Liver (tissue), 9 donors: Measurements from ENCODE around the gene TENT4A. TPM values are rescaled to one million over a fixed set of nuclear protein-coding genes. Genes with fewer than 3 reads are reported as not detected.
A peak's percentile ranks its signal among the peaks of the same experiment; 100 is the strongest.

Experiments used
- DNase-seq: peaks from one replicate; pipeline ENCODE4 v3.0.0-alpha.2; 2017; ENCODE audit warnings: low spot score
- H3K27ac ChIP-seq, 2 donors: one replicate each; pipeline ENCODE4 v1.7.0; 2013; ENCODE audit warnings: inconsistent platforms in 2 of 2, low read length in 2 of 2, control low read depth in 1 of 2, low read depth in 1 of 2, mild to moderate bottlenecking in 1 of 2
- H3K27me3 ChIP-seq, 4 donors: one replicate each; pipeline versions ENCODE4 v1.6.1 to v1.7.0; 2013; ENCODE audit warnings: low read length in 3 of 4, inconsistent platforms in 1 of 4, mild to moderate bottlenecking in 1 of 4, moderate library complexity in 1 of 4; ENCODE audit not compliant: control insufficient read depth in 4 of 4, insufficient read depth in 4 of 4
- H3K36me3 ChIP-seq, 4 donors: one replicate each; pipeline versions ENCODE4 v1.6.1 to v1.7.0; 2013; ENCODE audit warnings: low read length in 3 of 4, mild to moderate bottlenecking in 3 of 4, low read depth in 1 of 4, moderate library complexity in 1 of 4; ENCODE audit not compliant: control insufficient read depth in 4 of 4, insufficient read depth in 3 of 4
- H3K4me1 ChIP-seq, 4 donors: one replicate each; pipeline versions ENCODE4 v1.6.1 to v1.7.0; 2013; ENCODE audit warnings: low read length in 3 of 4, mild to moderate bottlenecking in 3 of 4, moderate library complexity in 1 of 4; ENCODE audit not compliant: control insufficient read depth in 4 of 4, insufficient read depth in 4 of 4
- H3K4me3 ChIP-seq, 3 donors: one replicate each; pipeline versions ENCODE4 v1.6.1 to v1.7.0; 2013; ENCODE audit warnings: low read length in 3 of 3, control low read depth in 1 of 3, low read depth in 1 of 3, mild to moderate bottlenecking in 1 of 3
- H3K9ac ChIP-seq, 2 donors: one replicate each; pipeline ENCODE4 v1.7.0; 2013; ENCODE audit warnings: low read length in 2 of 2, mild to moderate bottlenecking in 2 of 2, moderate library complexity in 2 of 2, control low read depth in 1 of 2, low read depth in 1 of 2
- H3K9me3 ChIP-seq, 4 donors: one replicate each; pipeline versions ENCODE4 v1.6.1 to v1.7.0; 2013; ENCODE audit warnings: low read length in 3 of 4; ENCODE audit not compliant: control insufficient read depth in 4 of 4
- ATF3 ChIP-seq: IDR thresholded peaks from 2 replicates; pipeline ENCODE4 v1.6.1; 2016; ENCODE audit warnings: antibody characterized with exemption
- EGR1 ChIP-seq, 2 donors: IDR thresholded peaks; 2 replicates each; pipeline ENCODE4 v1.6.1; 2016 to 2018; ENCODE audit warnings: antibody characterized with exemption in 2 of 2, low read depth in 2 of 2
- FOXA1 ChIP-seq: IDR thresholded peaks from 2 replicates; pipeline ENCODE4 v1.6.1; 2016; ENCODE audit warnings: antibody characterized with exemption
- FOXA2 ChIP-seq: IDR thresholded peaks from 2 replicates; pipeline ENCODE4 v1.6.1; 2016; ENCODE audit warnings: antibody characterized with exemption
- GABPA ChIP-seq, 2 donors: IDR thresholded peaks in 1 of 2; conservative IDR thresholded peaks in 1 of 2; 2 replicates each; pipeline ENCODE4 v1.6.1; 2016; ENCODE audit warnings: antibody characterized with exemption in 2 of 2, mild to moderate bottlenecking in 1 of 2, moderate library complexity in 1 of 2
- HNF4A ChIP-seq, 2 donors: conservative IDR thresholded peaks; 2 replicates each; pipeline ENCODE4 v1.6.1; 2016; ENCODE audit warnings: antibody characterized with exemption in 2 of 2, mild to moderate bottlenecking in 2 of 2
- HNF4G ChIP-seq: IDR thresholded peaks from 2 replicates; pipeline ENCODE4 v1.6.1; 2016; ENCODE audit warnings: antibody characterized with exemption
- JUND ChIP-seq, 2 donors: IDR thresholded peaks; 2 replicates each; pipeline ENCODE4 v1.6.1; 2016; ENCODE audit warnings: antibody characterized with exemption in 2 of 2
- NR2F2 ChIP-seq: IDR thresholded peaks from 2 replicates; pipeline ENCODE4 v1.6.1; 2016; ENCODE audit warnings: antibody characterized with exemption
- RAD21 ChIP-seq, 2 donors: IDR thresholded peaks; 2 replicates each; pipeline ENCODE4 v1.6.1; 2016; ENCODE audit warnings: antibody characterized with exemption in 2 of 2, mild to moderate bottlenecking in 2 of 2
- RXRA ChIP-seq, 2 donors: IDR thresholded peaks; 2 replicates each; pipeline ENCODE4 v1.6.1; 2017 to 2018; ENCODE audit warnings: antibody characterized with exemption in 2 of 2, mild to moderate bottlenecking in 1 of 2
- SP1 ChIP-seq: IDR thresholded peaks from 2 replicates; pipeline ENCODE4 v1.6.1; 2018; ENCODE audit warnings: antibody characterized with exemption, mild to moderate bottlenecking
- TAF1 ChIP-seq: conservative IDR thresholded peaks from 2 replicates; pipeline ENCODE4 v1.6.1; 2016; ENCODE audit warnings: antibody characterized with exemption, mild to moderate bottlenecking
- YY1 ChIP-seq: IDR thresholded peaks from 2 replicates; pipeline ENCODE4 v1.6.1; 2016; ENCODE audit warnings: antibody characterized with exemption, mild to moderate bottlenecking
- WGBS: extraction: QIAGEN DNeasy Blood & Tissue Kit; methylation state at CpG from one replicate; pipeline ENCODE4 v1.1.7; 2013; 5-methylcytosine and 5-hydroxymethylcytosine counted together
- polyA plus RNA-seq, 2 donors: library from polyadenylated mRNA; stranded (reverse) in 1 of 2; unstranded in 1 of 2; fragments of 200-250 nt in 1 of 2; fragments of >200 nt in 1 of 2; fragmentation: Nextera tagmentation in 1 of 2; extraction: Ambion mirVana in 1 of 2; gene quantifications; one replicate each; pipeline versions ENCODE4 v1.2.1 to v1.2.3, GENCODE V29; 2013 to 2015
- total RNA-seq, 2 donors: library from RNA; depleted of rRNA; stranded (reverse); fragments of >200 nt; gene quantifications; one replicate each; pipeline ENCODE4 v1.2.3, GENCODE V29; 2014
- TF ChIP-seq, protein P1 (sequence below): IDR thresholded peaks from 2 replicates; pipeline ENCODE4 v1.6.1; 2016; ENCODE audit warnings: antibody characterized with exemption, mild to moderate bottlenecking
- TF ChIP-seq, protein P2 (sequence below): IDR thresholded peaks from 2 replicates; pipeline ENCODE4 v1.6.1; 2016; ENCODE audit warnings: antibody characterized with exemption
- TF ChIP-seq, protein P3 (sequence below): IDR thresholded peaks from 2 replicates; pipeline ENCODE4 v1.6.1; 2016; ENCODE audit warnings: antibody characterized with exemption
- TF ChIP-seq, protein P4 (sequence below): fragments of 150-350 bp; IDR thresholded peaks from 2 replicates; pipeline ENCODE4 v1.5.1; 2017; ENCODE audit warnings: improper control_type of control experiment, low read depth, low read length; ENCODE audit not compliant: missing input control
- donor health status: healthy.
- donor health status: healthy.
- donor health status: healthy.
- donor health status: healthy.
- donor health status: healthy.

Gene TENT4A
- total and polyA plus RNA-seq, 4 donors: 3.9 to 15.1 (median 8.1) TPM

DNA sequence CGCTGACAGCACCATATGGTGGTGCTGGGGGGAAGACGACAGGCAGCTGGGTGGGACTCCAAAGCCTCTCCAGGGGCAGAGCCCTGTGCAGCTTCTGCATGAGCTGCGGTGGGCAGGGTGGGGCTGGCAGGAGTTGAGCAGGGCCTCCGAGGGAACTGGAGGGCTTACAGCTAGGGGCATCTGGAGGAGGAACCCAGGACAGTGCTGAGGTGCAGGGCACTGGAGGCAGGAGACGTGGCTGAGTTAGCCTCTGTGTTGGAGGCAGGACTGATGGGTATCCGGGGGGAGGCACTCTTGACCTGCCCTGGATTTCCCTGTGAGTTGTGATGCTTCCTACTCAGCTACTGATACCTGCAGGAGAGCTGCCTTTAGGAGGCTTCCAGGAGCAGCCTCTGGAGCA lies 45.0 kb downstream of the TENT4A start:
- Histone ChIP-seq H3K27ac (no peak overlapping the region), H3K27me3 (no peaks in the 10 kb centered on the region), H3K9ac (no peak overlapping the region), H3K9me3 (no peaks in the 10 kb centered on the region), H3K36me3 (peaks cover 7 to 22% (median 19%) of the 10 kb centered on the region in 4 donors), H3K4me3 (no peak overlapping the region), H3K4me1 (peaks cover 6 to 43% (median 32%) of the 10 kb centered on the region in 4 donors)
- TF ChIP-seq NR2F2 (no peak), JUND (IDR thresholded peaks at IDR 0.05) (no peak), HNF4G (no peak), ATF3 (no peak), RXRA (IDR thresholded peaks at IDR 0.05) (no peak), YY1 (no peak), HNF4A (conservative IDR thresholded peaks at IDR 0.05) (no peak)
- WGBS: 97% methylated on average over 6 of the region's 6 CpGs
- DNase-seq: no peak

GRCh38 chr5:6758706-6759105 lies 45.5 kb downstream of the TENT4A start:
- H3K9ac ChIP-seq: no peak overlapping the region
- no peak for DNase-seq
- no peaks in the 10 kb centered on the region for H3K9me3 ChIP-seq
- H3K27ac ChIP-seq: peak overlapping the region in 1 of 2 donors; percentile 5
- no peak for TF ChIP-seq TAF1
- no peak for TF ChIP-seq FOXA1
- no peak for TF ChIP-seq NR2F2
- TF ChIP-seq, protein P1, sequence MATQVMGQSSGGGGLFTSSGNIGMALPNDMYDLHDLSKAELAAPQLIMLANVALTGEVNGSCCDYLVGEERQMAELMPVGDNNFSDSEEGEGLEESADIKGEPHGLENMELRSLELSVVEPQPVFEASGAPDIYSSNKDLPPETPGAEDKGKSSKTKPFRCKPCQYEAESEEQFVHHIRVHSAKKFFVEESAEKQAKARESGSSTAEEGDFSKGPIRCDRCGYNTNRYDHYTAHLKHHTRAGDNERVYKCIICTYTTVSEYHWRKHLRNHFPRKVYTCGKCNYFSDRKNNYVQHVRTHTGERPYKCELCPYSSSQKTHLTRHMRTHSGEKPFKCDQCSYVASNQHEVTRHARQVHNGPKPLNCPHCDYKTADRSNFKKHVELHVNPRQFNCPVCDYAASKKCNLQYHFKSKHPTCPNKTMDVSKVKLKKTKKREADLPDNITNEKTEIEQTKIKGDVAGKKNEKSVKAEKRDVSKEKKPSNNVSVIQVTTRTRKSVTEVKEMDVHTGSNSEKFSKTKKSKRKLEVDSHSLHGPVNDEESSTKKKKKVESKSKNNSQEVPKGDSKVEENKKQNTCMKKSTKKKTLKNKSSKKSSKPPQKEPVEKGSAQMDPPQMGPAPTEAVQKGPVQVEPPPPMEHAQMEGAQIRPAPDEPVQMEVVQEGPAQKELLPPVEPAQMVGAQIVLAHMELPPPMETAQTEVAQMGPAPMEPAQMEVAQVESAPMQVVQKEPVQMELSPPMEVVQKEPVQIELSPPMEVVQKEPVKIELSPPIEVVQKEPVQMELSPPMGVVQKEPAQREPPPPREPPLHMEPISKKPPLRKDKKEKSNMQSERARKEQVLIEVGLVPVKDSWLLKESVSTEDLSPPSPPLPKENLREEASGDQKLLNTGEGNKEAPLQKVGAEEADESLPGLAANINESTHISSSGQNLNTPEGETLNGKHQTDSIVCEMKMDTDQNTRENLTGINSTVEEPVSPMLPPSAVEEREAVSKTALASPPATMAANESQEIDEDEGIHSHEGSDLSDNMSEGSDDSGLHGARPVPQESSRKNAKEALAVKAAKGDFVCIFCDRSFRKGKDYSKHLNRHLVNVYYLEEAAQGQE: no peak
- TF ChIP-seq EGR1 (IDR thresholded peaks at IDR 0.05; ENCODE audit: low read depth in 2 of 2): no peak
- no peak for TF ChIP-seq GABPA (IDR thresholded peaks at IDR 0.05 in 1 of 2, conservative IDR thresholded peaks at IDR 0.05 in 1 of 2)
- TF ChIP-seq YY1: no peak
- no peak for TF ChIP-seq RAD21 (IDR thresholded peaks at IDR 0.05)
- TF ChIP-seq RXRA (IDR thresholded peaks at IDR 0.05): no peak
- TF ChIP-seq HNF4A (conservative IDR thresholded peaks at IDR 0.05): no peak
- TF ChIP-seq ATF3: no peak
- TF ChIP-seq HNF4G: no peak
- TF ChIP-seq SP1: no peak
- no peak for TF ChIP-seq JUND (IDR thresholded peaks at IDR 0.05)
- TF ChIP-seq, protein P2, sequence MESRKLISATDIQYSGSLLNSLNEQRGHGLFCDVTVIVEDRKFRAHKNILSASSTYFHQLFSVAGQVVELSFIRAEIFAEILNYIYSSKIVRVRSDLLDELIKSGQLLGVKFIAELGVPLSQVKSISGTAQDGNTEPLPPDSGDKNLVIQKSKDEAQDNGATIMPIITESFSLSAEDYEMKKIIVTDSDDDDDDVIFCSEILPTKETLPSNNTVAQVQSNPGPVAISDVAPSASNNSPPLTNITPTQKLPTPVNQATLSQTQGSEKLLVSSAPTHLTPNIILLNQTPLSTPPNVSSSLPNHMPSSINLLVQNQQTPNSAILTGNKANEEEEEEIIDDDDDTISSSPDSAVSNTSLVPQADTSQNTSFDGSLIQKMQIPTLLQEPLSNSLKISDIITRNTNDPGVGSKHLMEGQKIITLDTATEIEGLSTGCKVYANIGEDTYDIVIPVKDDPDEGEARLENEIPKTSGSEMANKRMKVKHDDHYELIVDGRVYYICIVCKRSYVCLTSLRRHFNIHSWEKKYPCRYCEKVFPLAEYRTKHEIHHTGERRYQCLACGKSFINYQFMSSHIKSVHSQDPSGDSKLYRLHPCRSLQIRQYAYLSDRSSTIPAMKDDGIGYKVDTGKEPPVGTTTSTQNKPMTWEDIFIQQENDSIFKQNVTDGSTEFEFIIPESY: no peak
- TF ChIP-seq FOXA2: no peak
- TF ChIP-seq, protein P3, sequence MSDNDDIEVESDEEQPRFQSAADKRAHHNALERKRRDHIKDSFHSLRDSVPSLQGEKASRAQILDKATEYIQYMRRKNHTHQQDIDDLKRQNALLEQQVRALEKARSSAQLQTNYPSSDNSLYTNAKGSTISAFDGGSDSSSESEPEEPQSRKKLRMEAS: no peak
- TF ChIP-seq, protein P4, sequence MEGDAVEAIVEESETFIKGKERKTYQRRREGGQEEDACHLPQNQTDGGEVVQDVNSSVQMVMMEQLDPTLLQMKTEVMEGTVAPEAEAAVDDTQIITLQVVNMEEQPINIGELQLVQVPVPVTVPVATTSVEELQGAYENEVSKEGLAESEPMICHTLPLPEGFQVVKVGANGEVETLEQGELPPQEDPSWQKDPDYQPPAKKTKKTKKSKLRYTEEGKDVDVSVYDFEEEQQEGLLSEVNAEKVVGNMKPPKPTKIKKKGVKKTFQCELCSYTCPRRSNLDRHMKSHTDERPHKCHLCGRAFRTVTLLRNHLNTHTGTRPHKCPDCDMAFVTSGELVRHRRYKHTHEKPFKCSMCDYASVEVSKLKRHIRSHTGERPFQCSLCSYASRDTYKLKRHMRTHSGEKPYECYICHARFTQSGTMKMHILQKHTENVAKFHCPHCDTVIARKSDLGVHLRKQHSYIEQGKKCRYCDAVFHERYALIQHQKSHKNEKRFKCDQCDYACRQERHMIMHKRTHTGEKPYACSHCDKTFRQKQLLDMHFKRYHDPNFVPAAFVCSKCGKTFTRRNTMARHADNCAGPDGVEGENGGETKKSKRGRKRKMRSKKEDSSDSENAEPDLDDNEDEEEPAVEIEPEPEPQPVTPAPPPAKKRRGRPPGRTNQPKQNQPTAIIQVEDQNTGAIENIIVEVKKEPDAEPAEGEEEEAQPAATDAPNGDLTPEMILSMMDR: no peak
- no peak overlapping the region for H3K4me3 ChIP-seq
- H3K36me3 ChIP-seq: peaks cover 6 to 17% (median 15%) of the 10 kb centered on the region in 4 donors
- WGBS: 90% methylated on average over 20 of the region's 20 CpGs
- H3K4me1 ChIP-seq: peaks cover 6 to 43% (median 32%) of the 10 kb centered on the region in 4 donors
- H3K27me3 ChIP-seq: no peaks in the 10 kb centered on the region
